ENCODE measurements around the gene OBSCN. TPM values are rescaled to one million over a fixed set of nuclear protein-coding genes. Genes with fewer than 3 reads are reported as not detected.

Gene OBSCN
- polyA plus RNA-seq, 4 donors: 16.5 to 49.7 (median 34.5) TPM

GRCh38 chr1:228286505-228287417 lies 78.9 kb downstream of the OBSCN start:
- DNase-seq (ENCODE audit: low read depth in 4 of 4, low spot score in 2 of 4): no peak

- DNase-seq (ENCODE audit: low read depth in 4 of 4, low spot score in 2 of 4): no peak
These were observed 79.9 kb downstream of the OBSCN start for GRCh38 chr1:228287541-228288425.

GRCh38 chr1:228288536-228289238 lies 80.8 kb downstream of the OBSCN start:
- no peak for DNase-seq (ENCODE audit: low read depth in 4 of 4, low spot score in 2 of 4)

- no peak for DNase-seq (ENCODE audit: low read depth in 4 of 4, low spot score in 2 of 4)
These were observed 81.5 kb downstream of the OBSCN start for GRCh38 chr1:228289239-228289849.

GRCh38 chr1:228289996-228290881 lies 82.4 kb downstream of the OBSCN start:
- no peak for DNase-seq (ENCODE audit: low read depth in 4 of 4, low spot score in 2 of 4)

- DNase-seq (ENCODE audit: low read depth in 4 of 4, low spot score in 2 of 4): no peak
These were observed 84.2 kb downstream of the OBSCN start for GRCh38 chr1:228291906-228292608.

- DNase-seq (ENCODE audit: low read depth in 4 of 4, low spot score in 2 of 4): no peak
These were observed 84.7 kb downstream of the OBSCN start for GRCh38 chr1:228292609-228292911.

- no peak for DNase-seq (ENCODE audit: low read depth in 4 of 4, low spot score in 2 of 4)
These were observed 85.5 kb downstream of the OBSCN start for GRCh38 chr1:228293393-228293792.

- DNase-seq (ENCODE audit: low read depth in 4 of 4, low spot score in 2 of 4): no peak
These were observed 86.1 kb downstream of the OBSCN start for GRCh38 chr1:228293816-228294500.

GRCh38 chr1:228294717-228295116 lies 86.9 kb downstream of the OBSCN start:
- DNase-seq (ENCODE audit: low read depth in 4 of 4, low spot score in 2 of 4): no peak

- DNase-seq (ENCODE audit: low read depth in 4 of 4, low spot score in 2 of 4): no peak
These were observed 87.4 kb downstream of the OBSCN start for GRCh38 chr1:228295201-228295600.

- no peak for DNase-seq (ENCODE audit: low read depth in 4 of 4, low spot score in 2 of 4)
These were observed 88.1 kb downstream of the OBSCN start for GRCh38 chr1:228295981-228296380.

GRCh38 chr1:228297242-228297641 lies 89.4 kb downstream of the OBSCN start:
- no peak for DNase-seq (ENCODE audit: low read depth in 4 of 4, low spot score in 2 of 4)

- DNase-seq (ENCODE audit: low read depth in 4 of 4, low spot score in 2 of 4): no peak
These were observed 90.0 kb downstream of the OBSCN start for GRCh38 chr1:228297822-228298221.

GRCh38 chr1:228298471-228298870 lies 90.6 kb downstream of the OBSCN start:
- no peak for DNase-seq (ENCODE audit: low read depth in 4 of 4, low spot score in 2 of 4)

GRCh38 chr1:228299211-228299610 lies 91.4 kb downstream of the OBSCN start:
- no peak for DNase-seq (ENCODE audit: low read depth in 4 of 4, low spot score in 2 of 4)

- DNase-seq (ENCODE audit: low read depth in 4 of 4, low spot score in 2 of 4): no peak
These were observed 92.1 kb downstream of the OBSCN start for GRCh38 chr1:228299901-228300300.

- no peak for DNase-seq (ENCODE audit: low read depth in 4 of 4, low spot score in 2 of 4)
These were observed 94.2 kb downstream of the OBSCN start for GRCh38 chr1:228302086-228302485.
